ENCODE measurements around the gene MTCL1. TPM values are rescaled to one million over a fixed set of nuclear protein-coding genes. Genes with fewer than 3 reads are reported as not detected.

Gene MTCL1
- total and polyA plus RNA-seq, 10 of the 15 experiments (the other 5 are each of a cell fraction or from before 2014, with no cell fraction given) = 0.03 to 0.36 (median 0.13) TPM; not detected in 4

GRCh38 chr18:8662560-8663255, 42.6 kb upstream of the MTCL1 start:
- no peak overlapping the region for H3K27ac ChIP-seq (ENCODE audit: control insufficient read depth, insufficient read depth)
- intact Hi-C loops (cut with micrococcal nuclease; ENCODE audit: unreplicated experiment) = no loop called here
- H3K9me3 ChIP-seq (replicated peaks; ENCODE audit: control insufficient read depth, insufficient read depth, low read length) = no peaks in the 10 kb centered on the region; the same call in 2 of the 3 replicates
- no peaks in the 10 kb centered on the region for H4K20me1 ChIP-seq (ENCODE audit: control insufficient read depth, insufficient read depth)
- SMC1A ChIA-PET (ENCODE audit: uncharacterized antibody, unreplicated experiment) = interaction anchor here (0.5 to 1.3 kb wide), 3 partner anchors 10 to 146 kb away, joined by 3 read pairs; no protein-coding TSS in a partner anchor
- no peak overlapping the region for H2AFZ ChIP-seq (ENCODE audit: control insufficient read depth, low read depth, low read length)
- no peaks in the 10 kb centered on the region for H3K36me3 ChIP-seq (ENCODE audit: control insufficient read depth in 2 of 2, insufficient read depth in 2 of 2, low read length in 1 of 2)
- FAIRE-seq (no peak), DNase-seq (ENCODE audit: low read depth, low spot score) (no peak), ATAC-seq (peak; percentile 73)
- in situ Hi-C loops (cut with MboI) = no loop called here
- H3K79me2 ChIP-seq (ENCODE audit: control insufficient read depth, insufficient read depth, low read length) = no peaks in the 10 kb centered on the region
- no peak overlapping the region for H3K4me2 ChIP-seq (ENCODE audit: control insufficient read depth, insufficient read depth)
- POLR2A ChIA-PET = interaction anchor here (1.0 kb wide), 1 partner anchor 325 kb away, joined by 4 read pairs; no protein-coding TSS in a partner anchor
- H3K4me3 ChIP-seq = no peak overlapping the region
- CTCF ChIA-PET = interaction anchor here (1.2 to 3.2 kb wide), 5 partner anchors 9 to 325 kb away, joined by 5 to 13 read pairs (median 8); no protein-coding TSS in a partner anchor
- no TSS peak for BruUV-seq (replicated peaks)
- H3K27me3 ChIP-seq (replicated peaks in 1 of 2; ENCODE audit: control insufficient read depth in 2 of 2, insufficient read depth in 2 of 2, low read length in 1 of 2) = no peaks in the 10 kb centered on the region; a peak in 1 of 4 replicates
- H3K4me1 ChIP-seq (ENCODE audit: control insufficient read depth, insufficient read depth, low read length) = no peaks in the 10 kb centered on the region
- 62% methylated on average over 20 of the region's 20 CpGs for WGBS (ENCODE audit: insufficient coverage, insufficient replicate concordance, low lambda C conversion rate, missing lambda C conversion rate)
- RAD21 ChIA-PET (ENCODE audit: unreplicated experiment) = interaction anchor here (1.1 to 1.3 kb wide), 3 partner anchors 9 to 59 kb away, joined by 3 to 6 read pairs (median 3); no protein-coding TSS in a partner anchor
- no peak overlapping the region for H3K9ac ChIP-seq (ENCODE audit: control insufficient read depth, insufficient read depth, low read length)
- peak; percentile 63 for TF ChIP-seq GATAD2B (conservative IDR thresholded peaks at IDR 0.05; ENCODE audit: low read depth)
- TF ChIP-seq SPI1 (IDR thresholded peaks at IDR 0.05; ENCODE audit: borderline replicate concordance, insufficient read depth, low read depth, low read length) = no peak
- no peak for TF ChIP-seq BMI1 (IDR thresholded peaks at IDR 0.05; ENCODE audit: borderline replicate concordance)
- no peak for TF ChIP-seq STAT3 (IDR thresholded peaks at IDR 0.05; ENCODE audit: low read depth, low read length)
- TF ChIP-seq DPF2 (IDR thresholded peaks at IDR 0.05) = peak; percentile 30; the same call in 1 of the 2 replicates
- TF ChIP-seq ZBTB4 (CRISPR knock-in tag; IDR thresholded peaks at IDR 0.05) = no peak
- no peak for TF ChIP-seq SIX5 (IDR thresholded peaks at IDR 0.05; ENCODE audit: low read depth, low read length, severe bottlenecking)
- TF ChIP-seq ZZZ3 (IDR thresholded peaks at IDR 0.05; ENCODE audit: control insufficient read depth, insufficient read length, low read depth) = no peak
- no peak for TF ChIP-seq NFYB (IDR thresholded peaks at IDR 0.05; ENCODE audit: insufficient read depth, low read depth, low read length)
- TF ChIP-seq E2F8 (IDR thresholded peaks at IDR 0.05; ENCODE audit: low read depth, partially characterized antibody) = no peak
- TF ChIP-seq SKIL (IDR thresholded peaks at IDR 0.05; ENCODE audit: low read depth, poor library complexity, severe bottlenecking) = no peak
- peak; percentile 46; the same call in 1 of the 2 replicates for TF ChIP-seq ATF7 (IDR thresholded peaks at IDR 0.05; ENCODE audit: low read depth)
- TF ChIP-seq SP1 (IDR thresholded peaks at IDR 0.05; ENCODE audit: low read depth, low read length) = no peak
- TF ChIP-seq BHLHE40 (IDR thresholded peaks at IDR 0.05; ENCODE audit: borderline replicate concordance in 1 of 2, low read depth in 2 of 2, low read length in 1 of 2) = peak in 1 of 2 experiments; percentile 30; a peak in 1 of 4 replicates
- TF ChIP-seq ZNF217 (IDR thresholded peaks at IDR 0.05) = no peak

Measured in GM12878 (cell line).